Tibial nerve (tissue), 4 donors: ENCODE results near the gene HSP90AB1. TPM values are rescaled to one million over a fixed set of nuclear protein-coding genes. Genes with fewer than 3 reads are reported as not detected.
A peak's percentile ranks its signal among the peaks of the same experiment; 100 is the strongest.

Experiments used
- DNase-seq, 2 donors: peaks; one replicate each; pipeline ENCODE4 v3.0.0-alpha.2; 2019; ENCODE audit warnings: low spot score in 2 of 2
- H3K27ac ChIP-seq, 4 donors: fragments of 200-600 bp; sonication (generic) in 3 of 4; one replicate each; pipeline ENCODE4 v1.5.1; 2017 to 2019; ENCODE audit warnings: mild to moderate bottlenecking in 1 of 4
- H3K27me3 ChIP-seq, 2 donors: fragments of 200-600 bp; sonication (generic) in 1 of 2; one replicate each; pipeline versions ENCODE4 v1.5.1 to v1.6.0; 2017 to 2019
- H3K36me3 ChIP-seq, 3 donors: fragments of 200-600 bp; sonication (generic); one replicate each; pipeline ENCODE4 v1.5.1; 2018 to 2019
- H3K4me1 ChIP-seq, 4 donors: fragments of 200-600 bp; sonication (generic) in 3 of 4; one replicate each; pipeline ENCODE4 v1.5.1; 2017 to 2019
- H3K4me3 ChIP-seq, 4 donors: fragments of 200-600 bp; sonication (generic) in 3 of 4; one replicate each; pipeline ENCODE4 v1.5.1; 2017 to 2019; ENCODE audit warnings: mild to moderate bottlenecking in 1 of 4, moderate library complexity in 1 of 4
- H3K9me3 ChIP-seq, 4 donors: fragments of 200-600 bp; sonication (generic) in 3 of 4; one replicate each; pipeline ENCODE4 v1.5.1; 2017 to 2019
- EP300 ChIP-seq, 2 donors: sonication (generic); formaldehyde crosslinking; IDR thresholded peaks; one replicate each; pipeline ENCODE4 v1.6.1; 2017; ENCODE audit warnings: antibody characterized with exemption in 2 of 2, mild to moderate bottlenecking in 1 of 2
- POLR2A ChIP-seq, 2 donors: fragments of 450-650 bp; IDR thresholded peaks; one replicate each; pipeline ENCODE4 v1.6.1; 2017; ENCODE audit warnings: antibody characterized with exemption in 2 of 2, mild to moderate bottlenecking in 2 of 2, moderate library complexity in 2 of 2
- WGBS, 2 donors: methylation state at CpG; one replicate each; pipeline ENCODE4 v1.1.5; 2018; 5-methylcytosine and 5-hydroxymethylcytosine counted together
- total RNA-seq, 4 donors: library from RNA; depleted of rRNA; stranded (reverse); fragments of >200 nt; gene quantifications; one replicate each; pipeline ENCODE4 v1.1.0, GENCODE V29; 2016
- TF ChIP-seq, protein P1 (sequence below), 5 experiments: fragments of 200-600 bp in 3 of 5; fragments of 450-650 bp in 2 of 5; sonication (generic) in 3 of 5; IDR thresholded peaks; one replicate each; pipeline ENCODE4 v1.5.1; 2016 to 2019; ENCODE audit warnings: antibody characterized with exemption in 5 of 5, mild to moderate bottlenecking in 3 of 5, moderate library complexity in 2 of 5

Gene HSP90AB1
- 100 to 1,000 TPM; 485 to 580 (median 543) TPM for total RNA-seq

DNA sequence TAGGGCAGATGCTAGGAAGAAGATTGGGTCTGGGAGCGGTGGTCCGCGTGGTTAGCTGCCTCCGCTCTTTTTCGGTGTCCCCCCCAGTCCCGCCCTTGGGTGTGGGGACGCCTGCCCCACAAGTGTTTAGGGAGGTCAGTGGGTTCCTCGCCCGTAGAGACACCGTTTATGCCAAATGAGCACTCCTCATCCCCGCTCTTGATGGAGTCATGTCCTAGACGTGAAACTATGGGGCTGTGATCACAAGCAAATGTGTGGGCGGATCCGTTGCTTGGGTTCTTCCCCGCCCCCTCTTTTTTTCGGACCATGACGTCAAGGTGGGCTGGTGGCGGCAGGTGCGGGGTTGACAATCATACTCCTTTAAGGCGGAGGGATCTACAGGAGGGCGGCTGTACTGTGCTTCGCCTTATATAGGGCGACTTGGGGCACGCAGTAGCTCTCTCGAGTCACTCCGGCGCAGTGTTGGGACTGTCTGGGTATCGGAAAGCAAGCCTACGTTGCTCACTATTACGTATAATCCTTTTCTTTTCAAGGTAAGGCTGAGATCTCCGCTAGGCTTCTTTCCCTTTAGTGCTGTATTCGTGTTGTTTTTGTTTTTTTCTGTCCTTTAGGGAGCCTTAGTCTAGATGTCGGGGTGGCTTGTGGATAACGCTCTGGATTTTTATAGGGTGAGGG, at the start of gene HSP90AB1:
Gene HSP90AB1 (plus strand): TSS at position 439 of the 675 bp plus-strand sequence. CDS start 1,529 bp downstream, outside the sequence.
- Histone ChIP-seq H3K36me3 (peaks cover 5 to 32% (median 6%) of the 10 kb centered on the region in 3 donors), H3K9me3 (no peaks in the 10 kb centered on the region), H3K27ac (peak within 1 kb of the TSS; percentile 95 to 100 (median 98)), H3K27me3 (no peaks in the 10 kb centered on the region), H3K4me3 (peak within 1 kb of the TSS; percentile 73 to 95 (median 84)), H3K4me1 (peaks cover 0 to 42% (median 18%) of the 10 kb centered on the region in 4 donors)
- DNase-seq = peak; percentile 92 to 96
- TF ChIP-seq, protein P1, sequence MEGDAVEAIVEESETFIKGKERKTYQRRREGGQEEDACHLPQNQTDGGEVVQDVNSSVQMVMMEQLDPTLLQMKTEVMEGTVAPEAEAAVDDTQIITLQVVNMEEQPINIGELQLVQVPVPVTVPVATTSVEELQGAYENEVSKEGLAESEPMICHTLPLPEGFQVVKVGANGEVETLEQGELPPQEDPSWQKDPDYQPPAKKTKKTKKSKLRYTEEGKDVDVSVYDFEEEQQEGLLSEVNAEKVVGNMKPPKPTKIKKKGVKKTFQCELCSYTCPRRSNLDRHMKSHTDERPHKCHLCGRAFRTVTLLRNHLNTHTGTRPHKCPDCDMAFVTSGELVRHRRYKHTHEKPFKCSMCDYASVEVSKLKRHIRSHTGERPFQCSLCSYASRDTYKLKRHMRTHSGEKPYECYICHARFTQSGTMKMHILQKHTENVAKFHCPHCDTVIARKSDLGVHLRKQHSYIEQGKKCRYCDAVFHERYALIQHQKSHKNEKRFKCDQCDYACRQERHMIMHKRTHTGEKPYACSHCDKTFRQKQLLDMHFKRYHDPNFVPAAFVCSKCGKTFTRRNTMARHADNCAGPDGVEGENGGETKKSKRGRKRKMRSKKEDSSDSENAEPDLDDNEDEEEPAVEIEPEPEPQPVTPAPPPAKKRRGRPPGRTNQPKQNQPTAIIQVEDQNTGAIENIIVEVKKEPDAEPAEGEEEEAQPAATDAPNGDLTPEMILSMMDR (IDR thresholded peaks at IDR 0.05) = no peak
- peak; percentile 97 to 98 for TF ChIP-seq POLR2A (IDR thresholded peaks at IDR 0.05)
- TF ChIP-seq EP300 (IDR thresholded peaks at IDR 0.05) = peak; percentile 26 to 100
- WGBS, 2 donors = 0% methylated on average over 30 to 34 of the region's 34 CpGs

DNA sequence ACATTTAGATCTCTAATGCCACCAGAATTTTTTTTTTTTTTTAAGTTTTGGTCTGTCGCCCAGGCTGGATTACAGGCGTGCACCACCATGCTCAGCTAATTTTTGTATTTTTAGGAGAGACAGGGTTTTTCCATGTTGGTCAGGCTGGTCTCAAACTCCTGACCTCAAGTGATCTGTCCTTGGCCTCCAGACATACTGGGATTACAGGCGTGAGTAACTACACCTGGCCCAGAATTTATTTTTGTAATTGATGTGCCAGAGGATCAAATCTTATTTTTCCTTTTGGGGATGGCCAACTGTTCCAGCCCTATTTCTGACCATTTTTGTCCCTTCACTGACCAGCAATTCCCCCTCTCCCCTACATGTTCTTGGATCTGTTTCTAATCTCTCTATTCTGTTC, 48.2 kb upstream of the HSP90AB1 start:
- no peak overlapping the region for H3K27ac ChIP-seq
- no peaks in the 10 kb centered on the region for H3K9me3 ChIP-seq
- TF ChIP-seq POLR2A (IDR thresholded peaks at IDR 0.05) = no peak
- TF ChIP-seq, protein P1 (IDR thresholded peaks at IDR 0.05) = no peak
- TF ChIP-seq EP300 (IDR thresholded peaks at IDR 0.05) = no peak

DNA sequence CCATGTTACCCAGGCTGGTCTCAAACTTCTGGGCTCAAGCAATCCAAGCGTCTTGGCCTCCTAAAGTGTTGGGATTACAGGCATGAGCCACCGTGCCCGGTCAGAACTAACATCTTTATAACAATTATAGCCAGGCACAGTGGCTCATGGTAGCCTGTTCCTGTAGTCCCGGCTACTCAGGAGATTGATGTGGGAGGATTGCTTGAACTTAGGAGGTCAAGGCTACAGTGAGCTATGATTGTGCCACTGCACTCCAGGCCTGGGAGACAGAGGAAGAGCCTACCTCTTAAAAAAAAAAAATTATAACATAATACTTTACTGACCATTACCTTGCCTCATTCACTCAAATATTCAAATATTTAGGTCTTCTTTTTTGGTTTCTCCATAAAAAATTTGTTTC, 47.0 kb upstream of the HSP90AB1 start:
- Histone ChIP-seq H3K9me3 (no peaks in the 10 kb centered on the region), H3K4me3 (no peak overlapping the region), H3K36me3 (no peaks in the 10 kb centered on the region), H3K4me1 (peaks cover 0 to 5% (median 0%) of the 10 kb centered on the region in 4 donors), H3K27ac (no peak overlapping the region), H3K27me3 (no peaks in the 10 kb centered on the region)
- DNase-seq = no peak
- WGBS, 2 donors = 83 to 89% methylated on average over 4 of the region's 4 CpGs
- TF ChIP-seq EP300 (IDR thresholded peaks at IDR 0.05) (no peak), POLR2A (IDR thresholded peaks at IDR 0.05) (no peak)
- TF ChIP-seq, protein P1 (IDR thresholded peaks at IDR 0.05) = no peak

More for the DNA sequence above, 48.2 kb upstream of the HSP90AB1 start:
- no peaks in the 10 kb centered on the region for H3K36me3 ChIP-seq
- H3K27me3 ChIP-seq = no peaks in the 10 kb centered on the region
- peaks cover 0 to 5% (median 0%) of the 10 kb centered on the region in 4 donors for H3K4me1 ChIP-seq
- WGBS, 2 donors = 68 to 89% methylated on average over 3 of the region's 3 CpGs
- no peak for DNase-seq
- H3K4me3 ChIP-seq = no peak overlapping the region

DNA sequence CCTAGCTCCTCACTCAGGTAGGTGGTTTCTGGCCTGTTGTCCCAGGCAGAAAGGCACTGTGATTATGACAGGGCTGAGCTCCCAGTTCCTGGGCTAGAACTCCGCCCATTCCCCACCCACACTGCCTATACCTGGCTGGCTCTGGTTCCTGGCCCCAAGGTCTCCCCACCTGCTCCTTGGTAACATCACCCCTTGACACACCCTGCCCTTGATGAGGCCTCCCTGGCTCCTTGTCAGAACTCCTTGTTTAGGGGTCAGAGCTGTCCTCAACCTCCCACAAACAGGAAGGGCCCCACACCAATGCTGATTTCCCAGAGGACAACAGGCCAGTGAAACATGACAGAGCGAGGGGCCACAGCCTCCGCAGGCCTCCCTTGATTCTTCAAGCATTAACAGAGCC, 45.7 kb upstream of the HSP90AB1 start:
- Histone ChIP-seq H3K9me3 (no peaks in the 10 kb centered on the region), H3K27ac (no peak overlapping the region), H3K36me3 (no peaks in the 10 kb centered on the region), H3K4me3 (no peak overlapping the region), H3K27me3 (no peaks in the 10 kb centered on the region), H3K4me1 (peaks cover 0 to 5% (median 0%) of the 10 kb centered on the region in 4 donors)
- no peak for DNase-seq
- 86 to 88% methylated on average over 3 of the region's 3 CpGs for WGBS, 2 donors
- TF ChIP-seq EP300 (IDR thresholded peaks at IDR 0.05) (no peak), POLR2A (IDR thresholded peaks at IDR 0.05) (no peak)
- TF ChIP-seq, protein P1 (IDR thresholded peaks at IDR 0.05) = no peak

DNA sequence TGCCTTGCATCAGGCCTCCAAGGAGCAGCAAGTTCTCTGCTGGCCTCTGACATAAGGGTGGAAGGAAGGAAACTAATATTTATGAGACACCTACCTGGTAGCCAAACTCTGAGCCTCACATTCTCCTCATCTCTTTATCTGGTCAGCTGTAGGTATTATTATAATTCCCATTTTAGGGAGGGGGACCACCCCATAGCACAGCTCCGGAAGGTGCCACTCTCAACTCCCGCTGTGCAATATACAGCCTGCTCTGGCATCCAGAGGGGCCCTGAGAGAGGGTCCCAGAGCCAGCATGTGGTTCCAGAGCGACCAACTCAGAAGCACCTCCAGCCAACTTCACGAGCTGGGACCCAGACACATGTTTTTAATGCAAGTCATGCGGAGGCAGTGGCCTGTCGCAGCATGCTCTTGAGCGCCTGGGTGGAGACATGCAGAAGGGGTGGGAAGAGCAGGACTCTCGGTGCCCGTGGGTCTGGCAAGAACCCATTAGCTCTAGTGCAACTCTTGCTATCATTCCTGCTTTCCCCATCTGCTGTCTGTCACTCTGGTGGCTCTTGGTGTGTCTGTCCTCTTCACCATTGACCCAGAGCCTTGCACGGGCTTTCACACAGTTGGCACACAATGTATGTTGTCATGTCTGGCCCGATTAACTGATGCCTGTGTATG, 45.1 kb upstream of the HSP90AB1 start:
- Histone ChIP-seq H3K27ac (no peak overlapping the region), H3K9me3 (no peaks in the 10 kb centered on the region), H3K4me3 (no peak overlapping the region), H3K4me1 (peaks cover 0 to 5% (median 0%) of the 10 kb centered on the region in 4 donors), H3K36me3 (no peaks in the 10 kb centered on the region), H3K27me3 (no peaks in the 10 kb centered on the region)
- 85 to 91% methylated on average over 11 of the region's 11 CpGs for WGBS, 2 donors
- DNase-seq = no peak
- TF ChIP-seq EP300 (IDR thresholded peaks at IDR 0.05) = no peak
- TF ChIP-seq, protein P1 (IDR thresholded peaks at IDR 0.05) = no peak
- TF ChIP-seq POLR2A (IDR thresholded peaks at IDR 0.05) = no peak
